B cell (primary cell): ENCODE results near the gene PPARG. TPM values are rescaled to one million over a fixed set of nuclear protein-coding genes. Genes with fewer than 3 reads are reported as not detected.

Experiments used
- ATAC-seq: fragments of 200-7000 bp; cut with Tn5 transposase; one replicate; pipeline ENCODE4 v1.10.0; 2021; ENCODE audit warnings: low read depth, mild to moderate bottlenecking, moderate number of reproducible peaks, moderate library complexity
- CTCF ChIA-PET: fragments of 350-600 bp; sonication (Branson Sonifier 250); formaldehyde crosslinking; loops from one replicate; lab custom pipeline; 2021; ENCODE audit warnings: antibody characterized with exemption, inconsistent platforms; lab: Charles Lee
- POLR2A ChIA-PET: fragments of 350-600 bp; sonication (Branson Sonifier 250); formaldehyde crosslinking; loops from one replicate; lab custom pipeline; 2021; ENCODE audit warnings: antibody characterized with exemption; lab: Charles Lee
- DNase-seq: peaks from one replicate; pipeline ENCODE4 v3.0.0; 2013
- H2AFZ ChIP-seq: 2 replicates; pipeline ENCODE4 v1.6.1; 2012; ENCODE audit warnings: mild to moderate bottlenecking, low read depth, low read length; ENCODE audit not compliant: insufficient read depth, poor library complexity, severe bottlenecking
- H3K27ac ChIP-seq, 2 donors: 1 replicate in 1 of 2; 2 replicates in 1 of 2; pipeline ENCODE4 v1.5.1; 2012 to 2013; ENCODE audit warnings: low read length in 2 of 2, mild to moderate bottlenecking in 2 of 2, moderate library complexity in 1 of 2
- H3K27me3 ChIP-seq, 4 experiments: fragments of 200-600 bp in 1 of 4; sonication (generic) in 1 of 4; replicated peaks in 1 of 4; 1 replicate in 2 of 4; 2 replicates in 2 of 4; pipeline versions ENCODE4 v1.6.1 to v1.7.0; 2013 to 2016; ENCODE audit warnings: low read length in 3 of 4, mild to moderate bottlenecking in 2 of 4, mixed read lengths in 1 of 4, moderate library complexity in 1 of 4; ENCODE audit not compliant: insufficient read depth in 4 of 4, control insufficient read depth in 3 of 4; ENCODE audit errors: control extremely low read depth in 1 of 4
- H3K36me3 ChIP-seq, 2 experiments: replicated peaks in 1 of 2; 1 replicate in 1 of 2; 2 replicates in 1 of 2; pipeline versions ENCODE4 v1.6.1 to v1.7.1; 2013; ENCODE audit warnings: low read length in 1 of 2; ENCODE audit not compliant: insufficient read depth in 2 of 2, control insufficient read depth in 1 of 2; ENCODE audit errors: control extremely low read depth in 1 of 2, extremely low read depth in 1 of 2
- H3K4me1 ChIP-seq, 2 donors: fragments of 200-600 bp in 1 of 2; sonication (generic) in 1 of 2; 1 replicate in 1 of 2; 2 replicates in 1 of 2; pipeline versions ENCODE4 v1.5.1 to v1.6.1; 2013 to 2017; ENCODE audit warnings: low read length in 2 of 2; ENCODE audit not compliant: control insufficient read depth in 2 of 2, insufficient read depth in 2 of 2
- H3K4me2 ChIP-seq: replicated peaks from 2 replicates; pipeline ENCODE3; 2012; ENCODE audit warnings: mild to moderate bottlenecking, low read depth, low read length; ENCODE audit not compliant: poor library complexity, severe bottlenecking
- H3K4me3 ChIP-seq, 5 experiments: fragments of 200-600 bp in 1 of 5; sonication (generic) in 1 of 5; 1 replicate in 3 of 5; 2 replicates in 2 of 5; pipeline versions ENCODE4 v1.5.1 to v1.7.0; 2011 to 2016; ENCODE audit warnings: low read length in 4 of 5, mild to moderate bottlenecking in 4 of 5, low read depth in 2 of 5, control low read depth in 1 of 5, moderate library complexity in 1 of 5; ENCODE audit not compliant: insufficient read depth in 1 of 5; ENCODE audit errors: control extremely low read depth in 1 of 5, extremely low read depth in 1 of 5
- H3K79me2 ChIP-seq: fragments of 200-600 bp; sonication (generic); one replicate; pipeline ENCODE4 v1.6.0; 2016; ENCODE audit warnings: low read length; ENCODE audit not compliant: control insufficient read depth, insufficient read depth
- H3K9ac ChIP-seq: fragments of 200-600 bp; sonication (generic); 2 replicates; pipeline ENCODE4 v1.6.1; 2017; ENCODE audit warnings: mild to moderate bottlenecking, low read length, moderate library complexity
- H3K9me3 ChIP-seq, 3 donors: one replicate each; pipeline versions ENCODE4 v1.6.1 to v1.7.1; 2013; ENCODE audit warnings: low read length in 2 of 3; ENCODE audit not compliant: control insufficient read depth in 2 of 3, insufficient read depth in 1 of 3; ENCODE audit errors: control extremely low read depth in 1 of 3
- H4K20me1 ChIP-seq: 2 replicates; pipeline ENCODE4 v1.6.0; 2012; ENCODE audit warnings: mild to moderate bottlenecking, low read length; ENCODE audit not compliant: insufficient read depth, control insufficient read depth, poor library complexity, severe bottlenecking
- H3K27ac Mint-ChIP-seq: one replicate; pipeline ENCODE4 v1.8.0; 2021; ENCODE audit warnings: mixed read lengths
- H3K27me3 Mint-ChIP-seq: one replicate; pipeline ENCODE4 v1.8.0; 2021; ENCODE audit warnings: mixed read lengths
- H3K4me1 Mint-ChIP-seq: one replicate; pipeline ENCODE4 v1.8.0; 2021; ENCODE audit warnings: mixed read lengths
- H3K4me3 Mint-ChIP-seq: one replicate; pipeline ENCODE4 v1.8.0; 2021; ENCODE audit warnings: mixed read lengths
- H3K9me3 Mint-ChIP-seq: one replicate; pipeline ENCODE4 v1.8.0; 2022; ENCODE audit warnings: mixed read lengths; ENCODE audit not compliant: insufficient read depth
- EZH2 ChIP-seq: IDR thresholded peaks from 2 replicates; pipeline ENCODE4 v1.6.1; 2012; ENCODE audit warnings: borderline replicate concordance, low read depth, mild to moderate bottlenecking, moderate library complexity, low read length; ENCODE audit not compliant: insufficient read depth, poor library complexity, severe bottlenecking
- WGBS: methylation state at CpG from one replicate; pipeline ENCODE4 v1.1.5; 2013; ENCODE audit warnings: missing lambda C conversion rate; ENCODE audit not compliant: insufficient coverage; 5-methylcytosine and 5-hydroxymethylcytosine counted together
- intact Hi-C: fragments of 100-400 bp; cut with micrococcal nuclease; formaldehyde crosslinking; loops from one replicate; pipeline ENCODE4 v1.10.0; 2022
- polyA plus RNA-seq: library from polyadenylated mRNA; depleted of rRNA; stranded (reverse); fragments of >200 nt; gene quantifications from 2 replicates; pipeline ENCODE4 v1.2.3, GENCODE V29; 2012
- total RNA-seq, 2 donors: library from RNA; stranded (reverse); fragments of 120-200 nt in 1 of 2; gene quantifications; 1 replicate in 1 of 2; 2 replicates in 1 of 2; pipeline versions ENCODE4 v1.2.3 to v1.2.4, GENCODE V29; 2013 to 2022
- TF ChIP-seq, protein P1 (sequence below): fragments of 200-600 bp; IDR thresholded peaks from one replicate; pipeline ENCODE4 v1.8.0; 2022; ENCODE audit warnings: antibody characterized with exemption, mild to moderate bottlenecking

Gene PPARG
- total and polyA plus RNA-seq, 2 donors (not counting 1 experiment from before 2014, with no cell fraction given): 0.12 to 0.44 TPM

DNA sequence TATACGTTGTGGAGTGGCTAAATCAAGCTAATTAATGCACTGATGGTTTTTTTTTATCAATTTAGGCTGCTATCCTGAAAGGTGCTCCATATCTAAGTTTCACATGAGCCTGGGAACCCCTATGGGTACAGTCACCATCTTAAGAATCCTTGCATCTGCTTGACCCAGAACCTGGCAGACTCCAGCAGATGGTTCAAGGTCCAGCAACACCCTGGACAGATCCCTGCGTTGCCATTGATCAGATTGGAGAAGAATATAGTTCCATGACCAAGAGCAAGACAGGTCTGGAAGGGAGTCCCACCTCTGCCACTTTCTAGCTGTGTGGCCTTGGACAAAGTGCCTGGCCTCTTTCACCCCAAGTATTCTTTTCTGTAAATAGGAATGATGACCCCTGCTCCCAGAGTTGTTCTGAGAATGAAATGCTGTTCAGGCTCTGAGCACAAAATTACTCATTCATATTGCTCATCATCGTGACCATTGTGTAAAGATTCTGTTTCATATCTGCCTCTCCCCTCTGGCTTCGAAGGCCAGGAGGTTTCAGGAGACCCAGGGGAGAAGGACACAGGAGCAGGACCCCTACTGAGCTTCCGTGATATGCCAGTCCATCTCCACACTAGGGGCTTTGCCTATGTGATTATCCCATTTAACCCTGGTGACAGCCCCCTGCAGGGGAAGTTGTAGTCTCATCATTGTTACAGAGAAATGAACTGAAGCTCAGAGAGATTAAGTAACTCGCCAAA lies 165.4 kb downstream of the PPARG start:
- H3K4me1 Mint-ChIP-seq: no peaks in the 10 kb centered on the region
- Histone ChIP-seq H3K4me3 (no peak overlapping the region), H3K9me3 (no peaks in the 10 kb centered on the region), H3K27me3 (no peaks in the 10 kb centered on the region), H3K4me1 (no peaks in the 10 kb centered on the region), H3K4me2 (no peak overlapping the region), H3K79me2 (no peaks in the 10 kb centered on the region), H4K20me1 (no peaks in the 10 kb centered on the region), H2AFZ (no peak overlapping the region), H3K9ac (no peak overlapping the region), H3K27ac (no peak overlapping the region), H3K36me3 (no peaks in the 10 kb centered on the region)
- WGBS: 55% methylated on average over 2 of the region's 6 CpGs
- TF ChIP-seq EZH2: no peak
- TF ChIP-seq, protein P1, sequence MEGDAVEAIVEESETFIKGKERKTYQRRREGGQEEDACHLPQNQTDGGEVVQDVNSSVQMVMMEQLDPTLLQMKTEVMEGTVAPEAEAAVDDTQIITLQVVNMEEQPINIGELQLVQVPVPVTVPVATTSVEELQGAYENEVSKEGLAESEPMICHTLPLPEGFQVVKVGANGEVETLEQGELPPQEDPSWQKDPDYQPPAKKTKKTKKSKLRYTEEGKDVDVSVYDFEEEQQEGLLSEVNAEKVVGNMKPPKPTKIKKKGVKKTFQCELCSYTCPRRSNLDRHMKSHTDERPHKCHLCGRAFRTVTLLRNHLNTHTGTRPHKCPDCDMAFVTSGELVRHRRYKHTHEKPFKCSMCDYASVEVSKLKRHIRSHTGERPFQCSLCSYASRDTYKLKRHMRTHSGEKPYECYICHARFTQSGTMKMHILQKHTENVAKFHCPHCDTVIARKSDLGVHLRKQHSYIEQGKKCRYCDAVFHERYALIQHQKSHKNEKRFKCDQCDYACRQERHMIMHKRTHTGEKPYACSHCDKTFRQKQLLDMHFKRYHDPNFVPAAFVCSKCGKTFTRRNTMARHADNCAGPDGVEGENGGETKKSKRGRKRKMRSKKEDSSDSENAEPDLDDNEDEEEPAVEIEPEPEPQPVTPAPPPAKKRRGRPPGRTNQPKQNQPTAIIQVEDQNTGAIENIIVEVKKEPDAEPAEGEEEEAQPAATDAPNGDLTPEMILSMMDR: no peak
- CTCF ChIA-PET: interaction anchor here (0.9 kb wide), 1 partner anchor 26 kb away, joined by 3 read pairs; no protein-coding TSS in a partner anchor
- DNase-seq (no peak), ATAC-seq (no peak)
- intact Hi-C loops: no loop called here
- peaks cover 1% of the 10 kb centered on the region for H3K9me3 Mint-ChIP-seq
- no peaks in the 10 kb centered on the region for H3K27me3 Mint-ChIP-seq
- H3K4me3 Mint-ChIP-seq: no peak overlapping the region
- H3K27ac Mint-ChIP-seq: no peak overlapping the region
- POLR2A ChIA-PET: no interaction called here

DNA sequence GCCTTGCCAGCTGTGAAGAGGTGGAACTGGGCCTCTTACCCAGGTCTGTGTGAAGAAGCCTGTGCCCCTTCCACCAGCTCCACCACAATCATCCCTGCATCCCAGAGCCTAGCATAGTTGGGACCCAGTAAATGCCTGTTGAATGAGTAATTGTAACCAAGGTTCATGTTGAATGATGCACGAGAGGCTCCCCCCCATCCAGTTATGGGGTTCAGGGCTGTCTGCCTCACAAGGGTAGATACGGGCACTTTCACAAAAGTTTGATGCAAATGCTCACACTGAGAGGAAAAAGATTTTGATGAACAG lies 165.9 kb downstream of the PPARG start:
- no peak for DNase-seq
- Histone ChIP-seq H2AFZ (no peak overlapping the region), H3K4me1 (no peaks in the 10 kb centered on the region), H3K27ac (no peak overlapping the region), H3K4me3 (no peak overlapping the region), H3K79me2 (no peaks in the 10 kb centered on the region), H4K20me1 (no peaks in the 10 kb centered on the region), H3K27me3 (no peaks in the 10 kb centered on the region), H3K36me3 (no peaks in the 10 kb centered on the region), H3K4me2 (no peak overlapping the region), H3K9me3 (no peaks in the 10 kb centered on the region), H3K9ac (no peak overlapping the region)
- ChIA-PET POLR2A (no interaction called here), CTCF (no interaction called here)
- intact Hi-C loops: no loop called here
- TF ChIP-seq, protein P1: no peak
- no peak for TF ChIP-seq EZH2
- no CpG with 5 or more reads among the region's 2 CpGs for WGBS
- peaks cover 1% of the 10 kb centered on the region for H3K9me3 Mint-ChIP-seq
- H3K4me1 Mint-ChIP-seq: no peaks in the 10 kb centered on the region
- no peak overlapping the region for H3K4me3 Mint-ChIP-seq
- H3K27ac Mint-ChIP-seq: no peak overlapping the region
- ATAC-seq: no peak
- H3K27me3 Mint-ChIP-seq: no peaks in the 10 kb centered on the region
